GM19328 (cell line): ENCODE data around the gene INPP5A.

ENCODE experiments used
- ATAC-seq: cut with Tn5 transposase; IDR thresholded peaks from one replicate; pipeline ENCODE4 v1.9.1; 2021; ENCODE audit warnings: mild to moderate bottlenecking, moderate library complexity; ENCODE audit not compliant: unreplicated experiment

The INPP5A gene

DNA sequence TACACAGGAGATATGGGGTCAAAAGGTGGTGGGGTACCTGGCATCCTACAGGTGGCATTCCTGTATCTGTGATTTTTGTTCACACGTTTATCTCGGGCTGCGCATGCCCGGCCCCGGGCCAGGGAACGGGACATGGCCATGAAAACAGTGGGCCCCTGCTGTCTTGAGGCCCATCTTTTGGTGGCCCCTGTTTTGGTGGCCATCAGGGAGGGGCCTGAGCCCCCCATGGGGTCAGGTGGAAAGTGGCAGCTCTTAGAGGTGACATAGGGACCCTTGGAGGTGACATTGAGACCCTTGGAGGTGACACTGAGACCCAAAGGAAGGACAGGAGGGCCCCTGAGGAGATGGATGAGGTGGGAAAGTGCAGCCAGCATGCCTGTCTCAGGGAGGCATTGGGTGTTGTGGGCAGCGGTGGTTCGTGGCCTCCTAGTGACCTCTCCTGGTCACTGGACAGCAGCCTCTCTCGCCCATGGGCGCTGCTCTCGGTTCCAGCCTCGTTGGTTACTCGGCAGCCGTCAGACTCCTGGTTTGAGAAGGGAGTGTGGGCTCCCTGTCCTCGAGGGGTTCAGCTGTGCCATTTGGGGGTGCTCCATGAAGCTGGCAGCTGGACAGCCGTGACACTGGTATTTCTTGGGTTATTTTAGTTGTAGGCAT is 39.9 kb downstream of the INPP5A start:
- no peak for ATAC-seq

DNA sequence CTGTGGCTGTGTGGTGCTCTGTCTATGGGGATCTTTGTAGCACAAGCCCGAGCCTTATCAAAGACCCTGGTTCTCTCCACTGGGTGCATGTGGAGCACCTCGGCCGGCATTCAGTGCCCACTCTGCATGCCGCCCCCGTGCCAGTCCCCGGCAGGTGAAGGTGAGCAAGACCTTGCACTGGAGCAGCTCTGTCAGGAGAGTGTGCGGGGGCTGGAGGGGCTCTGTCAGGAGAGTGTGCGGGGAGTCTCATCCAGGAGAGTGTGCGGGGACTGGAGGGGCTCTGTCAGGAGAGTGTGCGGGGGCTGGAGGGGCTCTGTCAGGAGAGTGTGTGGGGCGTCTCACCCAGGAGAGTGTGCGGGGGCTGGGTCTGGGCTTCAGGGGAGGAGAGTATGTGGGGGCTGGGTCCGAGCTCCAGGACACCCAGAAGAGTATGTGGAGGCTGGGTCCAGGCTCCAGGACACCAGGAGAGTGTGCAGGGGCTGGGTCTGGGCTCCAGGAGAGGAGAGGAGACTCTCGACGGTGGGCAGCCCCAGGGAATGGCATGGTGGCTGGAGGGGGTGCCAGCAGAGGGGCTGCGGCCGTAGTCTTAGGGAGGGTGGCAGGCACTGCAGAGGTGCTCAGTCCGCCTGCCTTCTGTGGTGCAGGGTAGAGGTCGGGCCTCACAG is 40.8 kb downstream of the INPP5A start:
- ATAC-seq, result no peak

DNA sequence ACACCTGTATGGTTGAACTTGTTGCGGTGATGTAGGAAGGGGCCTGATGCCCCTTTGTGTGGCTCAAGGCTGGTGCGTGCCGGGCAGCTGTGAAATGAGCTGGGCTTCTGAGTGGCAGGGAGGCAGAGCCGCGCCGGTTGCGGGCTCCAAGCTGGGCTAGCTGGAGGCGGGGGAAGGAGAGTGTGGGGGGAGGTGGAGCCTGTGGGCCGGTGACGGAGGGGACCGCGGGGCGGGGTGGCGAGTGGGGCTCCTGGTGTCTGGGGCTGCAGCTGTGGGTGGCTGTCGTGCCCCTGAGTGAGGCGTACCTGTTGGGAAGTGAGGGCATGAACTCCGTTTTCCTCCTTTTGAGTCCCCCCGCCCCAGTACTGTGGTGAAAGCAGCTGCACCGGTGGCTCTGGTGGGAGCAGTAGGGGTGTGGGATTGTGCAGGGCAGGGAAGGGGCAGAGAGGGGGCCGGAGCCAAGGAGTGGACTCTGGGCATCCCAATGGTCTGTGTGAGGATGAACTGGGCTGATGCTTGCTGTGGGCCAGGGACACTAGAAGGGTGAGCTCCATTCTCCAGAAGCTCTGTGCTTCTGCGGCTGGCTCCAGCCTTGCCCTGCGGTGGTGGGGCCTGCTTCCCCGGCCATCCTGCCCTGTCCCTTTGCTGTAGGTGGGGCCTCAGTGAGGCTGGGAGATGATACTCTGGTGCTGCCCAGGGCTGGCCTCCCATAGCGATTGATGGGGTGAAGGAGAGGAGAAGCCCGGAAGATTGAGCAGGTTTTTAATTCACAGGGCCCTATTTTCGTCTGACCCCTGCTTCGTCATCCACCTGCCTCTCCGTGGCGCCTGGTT is 41.7 kb downstream of the INPP5A start:
- ATAC-seq, result no peak

DNA sequence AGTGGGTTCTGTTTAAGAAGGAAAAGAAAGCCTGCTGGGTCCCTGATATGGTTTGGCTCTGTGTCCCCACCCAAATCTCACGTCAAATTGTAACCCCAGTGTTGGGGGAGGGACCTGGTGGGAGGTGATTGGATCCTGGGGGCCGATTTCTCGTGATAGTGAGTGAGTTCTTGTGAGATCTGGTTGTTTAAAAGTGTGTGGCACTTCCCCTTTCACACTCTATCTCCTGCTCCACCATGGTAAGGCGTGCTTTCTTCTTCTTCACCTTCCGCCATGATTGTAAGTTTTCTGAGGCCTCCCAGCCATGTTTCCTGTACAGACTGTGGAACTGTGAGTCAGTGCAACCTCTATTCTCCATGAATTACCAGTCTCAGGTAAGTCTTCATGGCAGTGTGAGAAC is 42.6 kb downstream of the INPP5A start:
- no peak for ATAC-seq

DNA sequence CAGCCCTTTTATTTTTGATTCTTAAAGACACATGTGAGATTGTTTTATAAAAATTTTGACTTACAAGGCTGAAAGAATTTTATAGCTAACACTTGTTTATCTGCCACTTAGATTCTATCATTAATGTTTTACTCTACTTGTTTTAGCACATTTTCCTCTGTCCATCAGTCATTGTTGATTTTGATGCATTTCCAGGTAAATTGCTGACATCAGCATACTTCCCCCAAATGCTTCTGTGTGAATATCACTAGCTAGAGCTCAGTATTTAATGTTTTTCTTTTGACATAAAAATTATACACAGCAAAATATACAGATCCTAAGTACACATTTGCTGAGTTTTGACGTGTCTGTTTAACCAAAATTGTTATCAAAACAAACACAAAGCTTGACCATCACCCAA is 43.0 kb downstream of the INPP5A start:
- no peak for ATAC-seq

DNA sequence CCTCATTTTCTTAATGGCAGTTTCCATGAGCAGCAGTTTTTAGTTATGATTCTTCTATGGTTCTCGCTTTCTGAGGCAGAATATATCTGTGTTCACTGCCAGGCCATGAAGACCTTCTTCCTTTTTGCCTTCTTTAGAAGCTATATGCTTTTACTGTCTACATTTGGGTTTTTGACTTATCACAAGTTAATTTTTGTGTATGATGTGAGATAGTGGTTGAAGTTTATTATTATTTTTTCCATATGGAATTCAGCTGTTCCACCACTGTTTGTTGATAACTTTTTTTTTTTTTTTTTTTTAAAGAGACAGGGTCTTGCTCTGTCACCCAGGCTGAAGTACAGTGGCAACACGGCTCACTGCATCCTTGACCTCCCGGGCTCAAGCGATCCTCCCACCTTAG is 44.5 kb downstream of the INPP5A start:
- ATAC-seq, result no peak

DNA sequence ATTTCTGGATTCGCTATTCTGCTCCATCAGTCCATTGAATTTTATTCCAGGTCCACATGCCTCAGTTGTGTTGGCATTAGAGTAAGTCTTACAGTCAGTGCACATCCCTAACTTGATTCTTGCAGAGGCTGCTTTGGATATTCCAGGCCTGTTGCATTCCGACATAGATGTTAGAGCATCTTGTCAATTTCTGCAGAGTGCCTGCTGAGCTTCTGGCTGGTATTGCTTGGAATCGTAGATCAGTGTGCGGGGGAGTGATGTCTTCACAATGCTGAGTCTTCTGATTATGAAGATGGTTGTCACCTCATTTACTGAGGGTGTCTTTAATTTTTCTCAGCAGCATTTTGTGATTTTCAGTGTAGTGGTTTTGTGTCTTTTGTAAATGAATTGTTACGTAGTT is 45.2 kb downstream of the INPP5A start:
- no peak for ATAC-seq

DNA sequence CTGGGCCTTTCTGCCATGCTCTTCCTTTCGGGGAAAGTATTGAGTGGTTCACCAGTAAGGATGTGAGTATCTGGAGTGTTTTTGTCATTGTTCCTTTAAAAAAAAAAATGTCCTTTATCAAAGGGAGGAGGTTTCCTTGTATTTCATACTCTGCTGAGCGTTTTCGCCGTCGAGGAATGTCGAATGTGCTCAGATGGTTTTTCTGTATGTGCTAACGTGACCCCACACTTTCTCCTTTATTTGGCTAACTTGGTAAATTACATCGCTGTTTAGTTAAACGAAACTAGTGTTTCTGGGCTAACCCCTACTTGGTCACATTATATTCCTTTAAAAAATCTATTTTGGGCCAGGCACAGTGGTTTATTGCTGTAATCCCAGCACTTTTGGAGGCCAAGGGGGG is 45.9 kb downstream of the INPP5A start:
- ATAC-seq, result no peak

DNA sequence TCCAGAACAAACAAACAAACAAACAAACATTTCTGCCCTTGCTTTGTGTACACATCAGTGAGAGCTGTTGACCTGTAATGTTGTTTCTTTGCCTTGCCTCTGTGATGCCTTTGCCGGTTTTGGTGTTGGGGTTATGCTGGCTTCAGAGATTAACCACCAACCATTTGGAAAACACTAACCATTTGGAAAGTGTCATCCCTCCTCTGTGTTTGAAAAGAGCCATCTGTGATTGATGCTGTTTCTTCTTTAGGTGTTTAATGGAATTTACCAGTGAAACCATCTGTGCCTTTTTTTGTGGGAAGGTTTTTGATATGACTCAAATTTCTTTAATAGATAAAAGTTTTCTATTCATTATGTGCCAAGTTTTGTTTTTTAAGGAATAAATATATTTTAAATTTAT is 46.5 kb downstream of the INPP5A start:
- ATAC-seq, result no peak

DNA sequence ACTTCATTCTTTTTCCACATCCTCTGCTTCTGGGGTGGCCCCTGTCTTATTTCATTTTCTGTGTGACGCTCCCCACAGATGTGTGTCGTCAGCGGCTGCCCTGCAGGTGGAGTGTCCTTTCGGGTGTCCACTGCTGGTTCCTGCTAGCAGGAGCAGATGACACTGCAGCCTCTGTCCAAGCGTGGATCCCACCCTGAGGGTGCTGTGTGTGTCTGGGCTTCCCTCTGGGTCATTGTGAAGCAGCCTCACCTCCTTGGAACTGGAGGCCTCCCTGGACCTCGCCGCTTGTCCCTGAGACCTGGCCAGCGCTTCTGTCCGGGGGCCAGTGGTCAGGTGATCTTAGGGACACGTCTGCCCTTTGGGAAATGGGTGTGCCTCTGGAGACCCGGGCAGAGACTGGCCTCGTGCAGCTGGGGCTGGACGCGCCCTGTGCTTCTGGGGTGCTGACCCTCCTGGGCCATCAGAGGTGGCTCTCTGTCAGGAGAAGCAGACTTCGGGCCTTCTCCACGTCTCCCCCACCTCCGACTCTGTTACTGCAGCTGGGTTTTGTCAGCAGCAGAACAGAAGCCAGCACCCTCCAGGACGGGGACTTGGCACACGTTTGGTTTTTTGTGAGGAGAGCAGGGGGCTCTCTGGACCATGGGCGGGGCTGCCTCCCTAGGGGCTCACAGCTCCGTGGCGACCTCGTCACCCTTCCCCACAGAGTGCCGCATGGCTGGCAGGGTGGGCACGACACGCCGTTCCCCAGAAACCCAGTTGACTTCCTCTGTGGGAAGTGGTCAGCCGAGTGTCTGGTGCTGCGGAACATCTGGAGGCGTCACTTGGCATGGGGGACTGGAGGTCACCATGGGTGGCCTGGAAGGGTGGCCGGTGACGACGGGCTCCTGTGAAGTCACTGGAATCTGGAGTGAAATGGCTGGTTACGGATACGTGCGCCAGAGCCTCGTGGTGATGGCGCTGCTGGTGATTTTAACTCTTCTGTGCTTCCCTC is 48.4 kb downstream of the INPP5A start:
- no peak for ATAC-seq

DNA sequence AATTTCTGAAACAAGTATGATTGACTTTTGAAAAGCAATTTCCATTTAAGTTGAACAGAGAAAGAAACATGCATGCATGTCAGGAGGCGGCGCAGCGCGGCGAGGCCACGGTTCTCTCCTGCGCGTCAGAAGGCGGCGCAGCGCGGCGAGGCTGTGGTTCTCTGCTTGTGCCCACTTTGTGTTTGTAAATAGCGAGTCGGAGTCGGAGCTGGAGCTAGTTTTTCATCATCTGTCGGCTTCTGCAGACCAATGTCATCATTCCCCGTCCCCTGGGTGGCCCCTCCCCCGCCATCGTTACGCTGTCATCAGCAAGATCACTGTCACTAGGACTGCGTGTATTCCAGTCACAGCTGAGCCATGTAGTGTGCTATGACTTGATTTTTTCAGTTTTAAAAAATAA is 49.2 kb downstream of the INPP5A start:
- ATAC-seq, result no peak

DNA sequence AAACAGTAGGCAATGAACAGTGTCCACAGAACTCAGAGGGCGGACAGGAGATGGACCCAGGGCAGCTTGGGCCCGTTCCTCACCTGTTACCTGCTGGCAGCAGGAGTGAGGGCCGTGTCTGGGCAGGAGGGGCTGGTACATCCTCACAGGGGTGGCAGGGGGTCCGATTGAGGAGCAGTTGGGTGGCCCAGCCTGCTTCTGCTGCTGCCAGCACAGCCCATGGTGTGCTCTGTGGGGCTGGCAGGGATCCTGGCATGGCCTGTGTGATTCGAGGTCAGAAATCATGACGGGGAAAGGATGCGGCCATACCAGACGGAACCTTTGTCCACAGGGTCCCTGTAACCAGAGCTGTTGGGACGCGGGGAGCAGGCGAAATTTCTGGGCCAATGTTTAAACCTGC is 49.6 kb downstream of the INPP5A start:
- no peak for ATAC-seq

DNA sequence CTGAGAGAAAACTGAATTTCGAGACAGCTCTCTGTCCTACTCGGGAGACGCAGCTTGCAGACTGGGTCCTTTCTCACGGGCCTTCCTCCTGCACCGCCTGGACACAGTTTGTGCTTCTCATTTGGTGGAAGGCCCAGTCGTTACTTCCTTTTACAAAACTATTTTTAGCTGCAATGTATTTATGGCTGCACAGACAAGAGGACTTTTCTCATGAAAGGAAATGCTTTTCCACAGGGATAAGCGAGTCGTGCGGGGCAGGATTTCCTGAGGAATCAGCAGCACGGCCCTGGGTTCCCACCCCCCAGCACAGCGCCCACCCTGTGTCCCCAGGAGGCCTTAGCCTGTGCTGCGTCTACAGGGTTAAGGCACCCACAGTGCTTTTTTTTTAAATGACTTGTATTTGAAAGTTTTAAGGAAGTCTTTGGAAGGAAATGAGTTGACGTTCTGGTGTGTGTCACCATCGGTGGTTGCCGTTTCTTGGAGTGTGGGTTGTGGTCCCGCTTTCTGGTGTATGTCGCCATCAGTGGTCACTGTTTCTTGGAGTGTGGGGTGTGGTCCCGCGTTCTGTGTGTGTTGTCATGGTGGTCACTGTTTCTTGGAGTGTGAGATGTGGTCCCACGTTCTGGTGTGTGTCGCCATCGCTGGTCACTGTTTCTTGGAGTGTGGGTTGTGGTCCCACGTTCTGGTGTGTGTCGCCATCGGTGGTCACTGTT is 50.9 kb downstream of the INPP5A start:
- peak; percentile 41 for ATAC-seq

DNA sequence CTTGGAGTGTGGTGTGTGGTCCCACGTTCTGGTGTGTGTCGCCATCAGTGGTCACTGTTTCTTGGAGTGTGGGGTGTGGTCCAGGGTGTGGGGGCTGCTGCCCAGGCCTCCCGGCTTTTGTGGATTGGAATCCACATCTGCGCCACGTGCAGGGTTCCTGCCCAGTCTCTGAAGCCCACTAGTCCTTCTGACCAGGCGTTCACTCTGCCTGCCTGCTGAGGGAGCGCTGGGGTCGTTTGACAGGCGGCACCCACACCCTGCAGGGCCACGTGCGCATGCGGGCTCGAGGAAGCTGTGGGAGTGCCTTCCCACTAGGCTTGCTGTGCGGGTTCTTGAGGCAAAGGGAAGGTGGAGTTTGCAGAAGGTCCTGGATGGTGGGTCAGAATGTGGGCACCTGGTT is 51.4 kb downstream of the INPP5A start:
- ATAC-seq, result no peak

DNA sequence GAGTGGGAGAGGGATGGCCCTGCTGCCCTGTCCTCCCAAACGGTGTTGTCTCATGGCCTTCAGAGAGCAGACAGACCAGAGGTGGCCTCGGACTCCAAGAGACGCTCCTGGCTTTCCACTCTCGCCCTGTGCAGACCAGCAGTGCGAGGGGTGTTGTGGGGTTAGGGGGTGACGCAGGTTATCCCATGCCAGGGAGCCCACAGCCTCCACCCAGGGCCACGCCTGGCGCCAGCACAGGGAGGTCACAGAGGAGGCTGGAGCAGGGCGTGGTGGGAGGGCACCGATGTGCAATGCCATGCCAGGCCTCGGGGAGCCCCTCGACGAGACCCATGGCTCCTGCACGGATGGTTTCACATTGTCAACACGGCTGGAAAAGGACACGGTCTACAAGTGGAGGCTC is 52.1 kb downstream of the INPP5A start:
- ATAC-seq, result no peak

DNA sequence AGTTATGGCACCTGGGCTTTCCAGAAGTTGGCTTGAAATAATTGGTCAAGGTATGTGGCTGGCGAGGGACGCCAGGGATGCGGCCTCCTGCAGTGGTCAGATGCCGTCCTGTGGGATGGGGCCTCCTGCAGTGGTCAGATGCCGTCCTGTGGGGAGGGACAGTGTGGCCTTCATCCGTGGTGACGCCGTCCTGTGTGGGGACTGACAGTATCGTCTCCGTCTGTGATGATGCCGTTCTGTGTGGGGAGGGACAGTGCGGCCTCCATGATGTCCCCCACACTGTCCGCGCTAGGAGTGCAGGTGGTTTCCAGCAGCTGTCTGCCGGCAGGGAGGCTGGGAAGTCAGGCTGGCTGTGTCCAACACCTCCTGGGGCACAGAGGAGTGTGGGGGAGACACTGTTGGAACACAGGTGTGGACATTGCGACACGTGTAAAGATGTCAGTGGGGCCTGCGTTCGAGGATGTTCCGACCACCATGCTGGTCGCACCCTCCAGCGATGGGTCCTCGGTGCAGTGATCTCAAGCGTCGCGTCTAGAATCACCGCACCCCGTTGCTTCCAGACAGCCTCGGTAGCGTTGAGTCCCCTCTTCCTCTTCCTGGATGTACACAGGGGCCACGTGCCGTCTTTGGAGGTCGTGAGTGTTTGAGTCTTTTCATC is 52.6 kb downstream of the INPP5A start:
- ATAC-seq, result no peak

DNA sequence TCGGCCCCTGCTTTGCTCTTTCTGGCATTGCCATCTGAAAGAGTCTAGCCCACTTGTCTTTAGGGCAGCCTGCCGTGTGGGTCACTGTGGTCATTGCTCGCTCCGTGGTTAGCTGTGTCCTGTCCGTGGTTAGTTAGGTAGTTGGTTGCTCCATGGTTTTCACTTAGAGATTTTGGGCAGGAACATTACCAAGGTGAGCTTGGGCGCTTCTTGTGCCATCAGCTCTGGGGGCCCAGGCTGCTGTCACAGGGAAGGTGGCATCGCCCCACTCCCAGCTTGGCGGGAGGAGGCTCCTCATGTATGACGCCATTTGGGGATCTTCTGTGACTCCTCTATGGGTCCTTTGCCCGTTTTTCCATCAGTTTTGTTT is 53.1 kb downstream of the INPP5A start:
- no peak for ATAC-seq

DNA sequence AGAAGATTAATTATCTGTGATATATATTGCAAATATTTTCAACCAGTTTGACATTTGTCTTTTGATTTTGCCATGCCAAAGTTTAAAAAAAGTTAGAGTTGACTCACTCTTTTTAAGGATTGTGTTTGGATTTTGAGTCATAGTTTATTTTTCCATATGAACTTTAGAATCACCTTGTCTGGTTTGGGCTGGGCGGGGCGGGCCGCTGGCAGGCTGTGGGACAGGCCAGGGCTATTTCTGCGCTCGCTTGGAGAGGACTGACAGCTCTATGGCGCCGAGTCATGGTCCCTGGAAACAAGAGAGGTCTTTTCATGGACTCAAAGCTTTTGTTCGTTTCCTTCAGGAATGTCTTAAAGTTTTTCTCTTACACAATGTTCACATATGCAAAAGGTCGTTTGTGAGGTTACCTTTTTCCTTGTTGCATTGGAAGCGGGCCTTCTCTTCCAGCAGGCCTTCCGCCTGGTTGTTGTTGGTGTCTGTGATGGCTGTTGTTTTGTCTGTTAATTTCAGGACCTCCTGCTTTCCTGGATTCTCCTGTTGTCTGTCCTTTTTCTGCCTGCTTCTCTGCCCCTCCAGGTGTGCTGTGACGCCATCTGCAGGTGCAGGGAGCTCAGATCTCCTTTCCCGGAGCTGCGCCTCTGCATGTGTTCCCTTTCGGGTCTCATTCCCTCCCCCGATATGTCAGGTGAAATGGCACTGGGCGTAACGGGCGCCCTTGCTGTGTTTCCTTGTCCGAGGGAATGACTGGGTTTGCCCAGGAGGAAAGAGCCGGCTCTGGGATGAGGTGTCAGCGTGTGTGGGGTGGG is 53.8 kb downstream of the INPP5A start:
- no peak for ATAC-seq

DNA sequence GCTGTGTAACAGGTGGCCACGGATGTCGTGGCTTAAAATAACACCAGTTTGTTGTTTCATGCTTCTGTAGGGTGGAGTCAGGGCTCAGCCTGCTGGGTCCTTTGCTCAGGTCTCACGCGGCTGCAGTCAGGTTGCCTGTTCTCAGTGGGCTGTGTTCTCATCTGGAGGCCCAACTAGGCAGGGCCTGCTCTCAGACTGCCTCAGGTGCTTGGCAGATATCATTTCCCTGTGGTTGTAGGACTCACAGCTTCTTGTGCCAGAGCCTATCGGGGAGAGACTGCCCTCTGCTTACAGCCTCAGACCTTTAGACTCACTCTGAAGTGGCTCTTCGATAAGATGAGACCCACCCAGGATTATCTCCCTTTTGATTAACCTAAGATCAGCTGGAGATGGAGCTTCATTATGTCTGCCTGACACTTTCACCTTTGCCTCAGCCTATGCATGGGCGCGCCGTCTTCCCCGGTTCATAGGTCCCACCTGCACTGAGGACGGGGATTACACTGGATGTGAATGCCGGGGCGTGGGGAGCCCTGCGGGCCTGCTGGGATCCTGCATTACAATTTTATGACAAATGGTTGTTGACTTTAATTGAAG is 55.3 kb downstream of the INPP5A start:
- ATAC-seq, result no peak
